Panc1 (cell line): ENCODE data around the gene LARP7. TPM values are rescaled to one million over a fixed set of nuclear protein-coding genes. Genes with fewer than 3 reads are reported as not detected.

Experiments used
- ATAC-seq: fragments of 200-7000 bp; cut with Tn5 transposase; 2 replicates; pipeline ENCODE4 v1.9.1; 2020; ENCODE audit warnings: mild to moderate bottlenecking, moderate library complexity
- BruUV-seq: library from RNA; stranded (reverse); fragments of 400-500 nt; replicated peaks from 2 replicates; lab custom pipeline; 2021; lab: Mats Ljungman, UMichigan
- CTCF ChIA-PET: fragments of 300-600 bp; sonication (Branson Sonifier 250); formaldehyde crosslinking; loops from one replicate; lab custom pipeline; 2022; ENCODE audit warnings: antibody characterized with exemption; lab: Charles Lee
- POLR2A ChIA-PET: fragments of 300-600 bp; sonication (Branson Sonifier 250); formaldehyde crosslinking; loops from one replicate; lab custom pipeline; 2022; ENCODE audit warnings: antibody characterized with exemption; lab: Charles Lee
- DNase-seq: peaks from one replicate; pipeline ENCODE4 v3.0.0-alpha.2; 2010; ENCODE audit warnings: low read depth, low spot score
- H3K27ac ChIP-seq: 2 replicates; pipeline ENCODE4 v1.5.1; 2011; ENCODE audit warnings: mild to moderate bottlenecking, low read length, inconsistent platforms
- H3K27me3 ChIP-seq: fragments of 200-500 bp; sonication (Bioruptor generic); 2 replicates; pipeline ENCODE4 v1.6.0; 2014; ENCODE audit warnings: low read length, inconsistent platforms; ENCODE audit not compliant: control insufficient read depth, insufficient read depth
- H3K36me3 ChIP-seq: fragments of 200-500 bp; sonication (Bioruptor generic); 2 replicates; pipeline ENCODE4 v1.5.1; 2014; ENCODE audit warnings: inconsistent platforms, mild to moderate bottlenecking, low read length, moderate library complexity; ENCODE audit not compliant: control insufficient read depth, insufficient read depth
- H3K4me1 ChIP-seq: 2 replicates; pipeline ENCODE4 v1.5.1; 2011; ENCODE audit warnings: inconsistent platforms, mild to moderate bottlenecking, low read length, moderate library complexity; ENCODE audit not compliant: control insufficient read depth, insufficient read depth
- H3K4me3 ChIP-seq, 2 experiments: 2 replicates each; pipeline ENCODE4 v1.5.1; 2011 to 2012; ENCODE audit warnings: low read depth in 2 of 2, low read length in 2 of 2, mild to moderate bottlenecking in 2 of 2, inconsistent platforms in 1 of 2, moderate library complexity in 1 of 2
- H3K9me3 ChIP-seq: fragments of 200-500 bp; sonication (Bioruptor generic); 2 replicates; pipeline ENCODE4 v1.5.1; 2014; ENCODE audit warnings: low read depth, mild to moderate bottlenecking, inconsistent platforms, low read length, moderate library complexity; ENCODE audit not compliant: control insufficient read depth, insufficient read depth
- CTCF ChIP-seq: fragments of 450-650 bp; IDR thresholded peaks from 2 replicates; pipeline ENCODE4 v1.5.1; 2017; ENCODE audit warnings: mild to moderate bottlenecking
- POLR2AphosphoS5 ChIP-seq: IDR thresholded peaks from 2 replicates; pipeline ENCODE4 v1.6.1; 2012; ENCODE audit warnings: mild to moderate bottlenecking, low read depth, low read length, moderate library complexity
- REST ChIP-seq, 2 experiments: IDR thresholded peaks; 2 replicates each; pipeline ENCODE4 v1.6.1; 2011 to 2012; ENCODE audit warnings: low read depth in 2 of 2, control low read depth in 1 of 2, low read length in 1 of 2, mild to moderate bottlenecking in 1 of 2, moderate library complexity in 1 of 2; ENCODE audit not compliant: insufficient read depth in 1 of 2
- SIN3A ChIP-seq: IDR thresholded peaks from 2 replicates; pipeline ENCODE4 v1.6.1; 2012; ENCODE audit warnings: low read depth, mild to moderate bottlenecking, low read length, moderate library complexity, borderline replicate concordance; ENCODE audit not compliant: insufficient read depth
- TCF7L2 ChIP-seq: IDR thresholded peaks from 2 replicates; pipeline ENCODE4 v1.6.1; 2011; ENCODE audit warnings: mild to moderate bottlenecking, low read depth, low read length, inconsistent platforms
- in situ Hi-C: cut with HindIII; loops from 2 replicates; pipeline ENCODE4 v1.10.0; 2016; ENCODE audit warnings: low sequenced_read_pairs, low pct_unique_long_range_greater_than_20kb
- intact Hi-C: fragments of 100-400 bp; cut with micrococcal nuclease; formaldehyde crosslinking; loops from one replicate; pipeline ENCODE4 v1.10.0; 2022; ENCODE audit not compliant: unreplicated experiment
- total RNA-seq: library from RNA; stranded (reverse); gene quantifications from one replicate; pipeline ENCODE4 v1.2.1, GENCODE V29; 2021; ENCODE audit not compliant: unreplicated experiment

LARP7 gene
- total RNA-seq, 1 experiment from 2014 or later: 21.7 TPM

GRCh38 chr4:112616984-112617383 is 20.0 kb upstream of the LARP7 start:
- Histone ChIP-seq H3K27me3 (no peaks in the 10 kb centered on the region), H3K4me1 (no peaks in the 10 kb centered on the region), H3K27ac (no peak overlapping the region), H3K9me3 (no peaks in the 10 kb centered on the region), H3K4me3 (no peak overlapping the region), H3K36me3 (no peaks in the 10 kb centered on the region; the same call in 1 of the 2 replicates)
- CTCF ChIA-PET: interaction anchor here (0.6 kb wide), 1 partner anchor 103 kb away, joined by 5 read pairs; no protein-coding TSS in a partner anchor
- intact Hi-C loops: no loop called here
- POLR2A ChIA-PET: no interaction called here
- no peak for DNase-seq
- no TSS peak for BruUV-seq
- ATAC-seq: no peak
- TF ChIP-seq TCF7L2: no peak
- TF ChIP-seq REST (IDR thresholded peaks at IDR 0.05; ENCODE audit: insufficient read depth in 1 of 2, low read depth in 2 of 2, low read length in 1 of 2): no peak
- TF ChIP-seq SIN3A: no peak
- no peak for TF ChIP-seq CTCF
- TF ChIP-seq POLR2AphosphoS5: no peak
- in situ Hi-C loops: no loop called here

- no peaks in the 10 kb centered on the region; the same call in 1 of the 2 replicates for H3K36me3 ChIP-seq
- BruUV-seq: no TSS peak
- ChIA-PET CTCF (no interaction called here), POLR2A (no interaction called here)
- no peak for ATAC-seq
- H3K27ac ChIP-seq: no peak overlapping the region
- in situ Hi-C loops (no loop called here), intact Hi-C loops (no loop called here)
- no peaks in the 10 kb centered on the region for H3K27me3 ChIP-seq
- TF ChIP-seq POLR2AphosphoS5 (no peak), SIN3A (no peak), CTCF (no peak), TCF7L2 (no peak), REST (IDR thresholded peaks at IDR 0.05; ENCODE audit: insufficient read depth in 1 of 2, low read depth in 2 of 2, low read length in 1 of 2) (no peak)
- no peaks in the 10 kb centered on the region for H3K9me3 ChIP-seq
- H3K4me1 ChIP-seq: no peaks in the 10 kb centered on the region
- DNase-seq: no peak
- H3K4me3 ChIP-seq: no peak overlapping the region
Measured at GRCh38 chr4:112626228-112626627, 10.7 kb upstream of the LARP7 start.
